H1 (cell line): ENCODE measurements around the gene COL26A1. TPM values are rescaled to one million over a fixed set of nuclear protein-coding genes. Genes with fewer than 3 reads are reported as not detected.
A peak's percentile ranks its signal among the peaks of the same experiment; 100 is the strongest.

Experiments
- CTCF ChIA-PET: fragments of 300-600 bp; sonication (Branson Sonifier 250); formaldehyde crosslinking; loops from one replicate; lab custom pipeline; 2021; ENCODE audit not compliant: partially characterized antibody; lab: Charles Lee
- POLR2A ChIA-PET: fragments of 300-600 bp; sonication (Branson Sonifier 250); formaldehyde crosslinking; loops from one replicate; lab custom pipeline; 2021; ENCODE audit warnings: inconsistent platforms; ENCODE audit not compliant: partially characterized antibody; lab: Charles Lee
- DNase-seq, 2 experiments: peaks; one replicate each; pipeline versions ENCODE4 v3.0.0 to v3.0.0-alpha.2; 2010 to 2022; ENCODE audit warnings: low spot score in 2 of 2, low read depth in 1 of 2, mixed read lengths in 1 of 2
- FAIRE-seq: peaks from 2 replicates; lab custom pipeline; 2011; peaks lifted over from hg19 to GRCh38; lab: Jason Lieb, UNC
- H2AFZ ChIP-seq: 2 replicates; pipeline ENCODE4 v1.8.1; 2012; ENCODE audit warnings: low read length, inconsistent platforms
- H2AK5ac ChIP-seq: 2 replicates; pipeline ENCODE4 v1.6.1; 2013; ENCODE audit warnings: low read depth, low read length
- H2BK120ac ChIP-seq: replicated peaks from 2 replicates; pipeline ENCODE3; 2013; ENCODE audit warnings: low read depth, low read length, inconsistent platforms
- H2BK12ac ChIP-seq: 2 replicates; pipeline ENCODE4 v1.6.1; 2013; ENCODE audit warnings: low read depth, low read length
- H2BK15ac ChIP-seq: 2 replicates; pipeline ENCODE4 v1.6.1; 2013; ENCODE audit warnings: low read length
- H2BK20ac ChIP-seq: 2 replicates; pipeline ENCODE4 v1.6.1; 2013; ENCODE audit warnings: low read length
- H2BK5ac ChIP-seq: 2 replicates; pipeline ENCODE4 v1.6.1; 2013; ENCODE audit warnings: low read depth, low read length
- H3K14ac ChIP-seq: 2 replicates; pipeline ENCODE4 v1.6.1; 2013; ENCODE audit warnings: inconsistent platforms; ENCODE audit not compliant: insufficient read length
- H3K18ac ChIP-seq: 2 replicates; pipeline ENCODE4 v1.6.1; 2013; ENCODE audit warnings: low read length; ENCODE audit errors: extremely low read depth
- H3K23ac ChIP-seq: 2 replicates; pipeline ENCODE4 v1.6.1; 2013; ENCODE audit warnings: inconsistent platforms; ENCODE audit not compliant: insufficient read length
- H3K23me2 ChIP-seq: 2 replicates; pipeline ENCODE4 v1.6.1; 2013; ENCODE audit warnings: low read depth, low read length
- H3K27ac ChIP-seq: 2 replicates; pipeline ENCODE4 v1.6.1; 2011; ENCODE audit warnings: low read depth, low read length, inconsistent platforms
- H3K27me3 ChIP-seq, 4 experiments: replicated peaks in 1 of 4; 1 replicate in 1 of 4; 2 replicates in 3 of 4; pipeline versions ENCODE4 v1.6.1 to v1.8.1; 2011 to 2013; ENCODE audit warnings: low read length in 3 of 4, mild to moderate bottlenecking in 3 of 4, inconsistent platforms in 2 of 4, mixed read lengths in 2 of 4, moderate library complexity in 1 of 4; ENCODE audit not compliant: control insufficient read depth in 3 of 4, insufficient read depth in 3 of 4; ENCODE audit errors: extremely low read depth in 1 of 4
- H3K36me3 ChIP-seq, 4 experiments: 2 replicates each; pipeline versions ENCODE4 v1.6.1 to v1.8.1; 2011 to 2013; ENCODE audit warnings: mild to moderate bottlenecking in 4 of 4, low read length in 3 of 4, moderate library complexity in 2 of 4, control low read depth in 1 of 4, inconsistent platforms in 1 of 4; ENCODE audit not compliant: insufficient read depth in 4 of 4, control insufficient read depth in 2 of 4
- H3K4ac ChIP-seq: replicated peaks from 2 replicates; pipeline ENCODE3; 2013; ENCODE audit warnings: low read length, low read depth, mixed read lengths, inconsistent platforms; ENCODE audit not compliant: insufficient read length
- H3K4me1 ChIP-seq, 4 experiments: replicated peaks in 1 of 4; 1 replicate in 1 of 4; 2 replicates in 3 of 4; pipeline versions ENCODE4 v1.6.1 to v1.8.1; 2011 to 2013; ENCODE audit warnings: low read length in 3 of 4, inconsistent platforms in 2 of 4, mixed read lengths in 1 of 4; ENCODE audit not compliant: insufficient read depth in 4 of 4, control insufficient read depth in 3 of 4
- H3K4me2 ChIP-seq, 2 experiments: 2 replicates each; pipeline versions ENCODE4 v1.6.1 to v1.8.1; 2011 to 2013; ENCODE audit warnings: low read depth in 2 of 2, low read length in 2 of 2, control low read depth in 1 of 2, inconsistent platforms in 1 of 2, mild to moderate bottlenecking in 1 of 2; ENCODE audit not compliant: insufficient read depth in 1 of 2
- H3K4me3 ChIP-seq, 4 experiments: fragments of 200-600, 300-600 bp in 1 of 4; sonication (generic), shearing (Covaris generic), sonication (Bioruptor Twin) in 1 of 4; 2 replicates each; pipeline versions ENCODE4 v1.5.1 to v1.8.1; 2011 to 2016; ENCODE audit warnings: low read length in 4 of 4, low read depth in 3 of 4, control low read depth in 2 of 4, inconsistent platforms in 2 of 4, mild to moderate bottlenecking in 2 of 4, mixed read lengths in 1 of 4, moderate library complexity in 1 of 4; ENCODE audit not compliant: insufficient read depth in 2 of 4; ENCODE audit errors: extremely low read depth in 1 of 4
- H3K56ac ChIP-seq: replicated peaks from 2 replicates; pipeline ENCODE3; 2013; ENCODE audit warnings: low read depth, mild to moderate bottlenecking, mixed read lengths, low read length, inconsistent platforms; ENCODE audit not compliant: insufficient read length
- H3K79me1 ChIP-seq: 2 replicates; pipeline ENCODE4 v1.6.1; 2013; ENCODE audit warnings: low read depth, low read length, control low read depth
- H3K79me2 ChIP-seq, 2 experiments: 2 replicates each; pipeline versions ENCODE4 v1.6.1 to v1.8.1; 2012 to 2013; ENCODE audit warnings: low read length in 2 of 2, mild to moderate bottlenecking in 2 of 2, inconsistent platforms in 1 of 2; ENCODE audit not compliant: insufficient read depth in 2 of 2, control insufficient read depth in 1 of 2
- H3K9ac ChIP-seq, 4 experiments: replicated peaks in 1 of 4; 1 replicate in 1 of 4; 2 replicates in 3 of 4; pipeline versions ENCODE4 v1.6.1 to v1.8.1; 2011 to 2013; ENCODE audit warnings: low read depth in 3 of 4, low read length in 3 of 4, control low read depth in 2 of 4, mild to moderate bottlenecking in 2 of 4, moderate library complexity in 2 of 4, inconsistent platforms in 1 of 4; ENCODE audit errors: extremely low read depth in 1 of 4
- H3K9me3 ChIP-seq, 2 experiments: 2 replicates each; pipeline versions ENCODE4 v1.6.1 to v1.8.1; 2012 to 2013; ENCODE audit warnings: mild to moderate bottlenecking in 2 of 2, moderate library complexity in 2 of 2, control low read depth in 1 of 2, inconsistent platforms in 1 of 2, low read depth in 1 of 2, low read length in 1 of 2, mixed read lengths in 1 of 2; ENCODE audit not compliant: insufficient read depth in 2 of 2
- H4K20me1 ChIP-seq, 2 experiments: replicated peaks in 1 of 2; 2 replicates each; pipeline versions ENCODE3 to v1.8.1; 2011 to 2013; ENCODE audit warnings: inconsistent platforms in 2 of 2, low read length in 2 of 2, mild to moderate bottlenecking in 1 of 2; ENCODE audit not compliant: insufficient read depth in 2 of 2, control insufficient read depth in 1 of 2
- H4K5ac ChIP-seq: 2 replicates; pipeline ENCODE4 v1.6.1; 2013; ENCODE audit warnings: low read length, low read depth, mixed read lengths, inconsistent platforms; ENCODE audit not compliant: insufficient read length
- H4K8ac ChIP-seq: 2 replicates; pipeline ENCODE4 v1.8.0; 2013; ENCODE audit warnings: mild to moderate bottlenecking, moderate library complexity, low read length, inconsistent platforms; ENCODE audit not compliant: insufficient read depth; ENCODE audit errors: extremely low read depth
- H4K91ac ChIP-seq: replicated peaks from 2 replicates; pipeline ENCODE3; 2013; ENCODE audit warnings: low read length, mixed read lengths, inconsistent platforms; ENCODE audit not compliant: insufficient read length
- NRF1 ChIP-seq: IDR thresholded peaks from 2 replicates; pipeline ENCODE4 v1.6.1; 2011; ENCODE audit warnings: mild to moderate bottlenecking, low read depth, low read length, improper control_type of control experiment
- RXRA ChIP-seq: IDR thresholded peaks from 2 replicates; pipeline ENCODE4 v1.6.1; 2011; ENCODE audit warnings: low read depth, mild to moderate bottlenecking, low read length, moderate library complexity; ENCODE audit not compliant: insufficient read depth
- TBP ChIP-seq: IDR thresholded peaks from 2 replicates; pipeline ENCODE4 v1.6.1; 2011; ENCODE audit warnings: low read depth, low read length, improper control_type of control experiment
- WGBS, 2 experiments: shearing (Covaris generic) in 1 of 2; methylation state at CpG; one replicate each; pipeline versions ENCODE4 v1.1.6 to v1.1.7; 2013 to 2015; ENCODE audit warnings: low lambda C conversion rate in 2 of 2, mixed read lengths in 2 of 2, inconsistent platforms in 1 of 2, low coverage in 1 of 2, missing lambda C conversion rate in 1 of 2; ENCODE audit not compliant: insufficient replicate concordance in 2 of 2, insufficient coverage in 1 of 2, insufficient read length in 1 of 2; ENCODE audit errors: extremely low coverage in 1 of 2, missing lambda C conversion rate in 1 of 2; 5-methylcytosine and 5-hydroxymethylcytosine counted together
- polyA plus RNA-seq, 7 experiments: library from polyadenylated mRNA; depleted of rRNA in 3 of 7; stranded (reverse) in 5 of 7; unstranded in 2 of 7; fragments of >200 nt in 5 of 7; fragments of 200-250 nt in 2 of 7; gene quantifications; 1 replicate in 5 of 7; 2 replicates in 1 of 7; 4 replicates in 1 of 7; pipeline versions ENCODE4 v1.2.1 to v1.2.3, GENCODE V29; 2011 to 2013; ENCODE audit warnings: missing spikeins in 2 of 7, mixed read lengths in 2 of 7
- total RNA-seq: library from RNA; stranded (reverse); fragmentation: NEBNext Ultra II Directional; extraction: Animal tissue kit (Norgen Biotek cat#: 25700); gene quantifications from 2 replicates; pipeline ENCODE4 v1.2.1, GENCODE V29; 2021

The COL26A1 gene
- total and polyA plus RNA-seq, 2 of the 8 experiments (the other 6 are each of a cell fraction or from before 2014, with no cell fraction given), result 51.1 to 68.8 TPM

DNA sequence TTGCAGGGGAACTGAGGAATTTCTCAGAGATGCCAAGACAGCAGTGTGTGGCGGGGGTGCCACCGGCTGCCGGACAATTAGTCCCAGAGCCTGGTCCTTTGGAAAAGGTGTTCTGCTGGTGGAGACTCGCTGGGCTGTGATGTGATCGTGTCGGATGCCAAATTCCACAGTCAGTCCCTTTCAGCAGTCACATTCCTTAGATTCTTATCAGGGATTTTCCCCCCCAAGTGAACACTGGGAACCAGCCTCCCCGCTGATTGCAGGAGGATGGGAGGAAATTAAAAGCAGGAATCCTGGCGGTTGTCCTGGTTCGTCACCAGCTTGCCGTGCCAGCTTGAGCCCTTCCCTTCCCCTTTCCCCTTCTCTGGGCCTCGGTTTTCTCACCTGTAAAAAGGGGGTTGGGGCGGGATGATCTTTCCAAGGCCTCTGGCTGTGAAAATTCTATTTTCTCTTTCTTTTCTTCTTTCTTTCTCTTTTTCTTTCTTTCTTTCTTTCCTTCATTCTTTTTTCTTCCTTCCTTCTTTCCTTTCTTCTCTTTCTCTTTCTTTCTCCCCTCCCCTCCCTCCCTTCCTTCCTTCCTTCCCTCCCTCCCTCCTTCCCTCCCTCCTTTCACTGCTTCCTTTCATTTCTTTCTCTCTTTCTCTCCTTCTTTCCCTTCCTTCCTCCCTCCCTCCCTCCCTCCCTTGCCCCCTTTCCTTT lies 39.6 kb downstream of the COL26A1 start:
- no peak overlapping the region for H3K14ac ChIP-seq
- no peaks in the 10 kb centered on the region for H3K9me3 ChIP-seq
- H3K4ac ChIP-seq, result no peak overlapping the region
- peak overlapping the region in 2 of 4 experiments; percentile 8 to 37; a peak in 4 of 8 replicates for H3K4me3 ChIP-seq
- peaks cover 3% of the 10 kb centered on the region for H3K79me1 ChIP-seq
- peak overlapping the region; percentile 52 for H4K5ac ChIP-seq
- H2BK12ac ChIP-seq, result peak overlapping the region; percentile 97
- DNase-seq, result peak; percentile 79
- H3K56ac ChIP-seq, result no peak overlapping the region
- H3K18ac ChIP-seq, result no peak overlapping the region; the same call in 1 of the 2 replicates
- 7% methylated on average over 11 of the region's 12 CpGs; no CpG with 5 or more reads in 1 of the 2 experiments for whole genome bisulfite sequencing, 2 experiments
- H2BK5ac ChIP-seq, result peak overlapping the region; percentile 96
- peak; percentile 99 for FAIRE-seq
- POLR2A ChIA-PET, result interaction anchor here (0.6 to 3.6 kb wide), 6 partner anchors 9 to 177 kb away, joined by 3 to 18 read pairs (median 4); no protein-coding TSS in a partner anchor
- H3K4me1 ChIP-seq, result peaks cover 12 to 25% (median 15%) of the 10 kb centered on the region in 4 experiments
- no peak overlapping the region for H2AFZ ChIP-seq
- peak overlapping the region in 2 of 4 experiments; percentile 14 to 29; a peak in 1 of 7 replicates for H3K9ac ChIP-seq
- no peak overlapping the region for H2BK15ac ChIP-seq
- peak overlapping the region; percentile 35 to 61 for H3K4me2 ChIP-seq
- H2BK120ac ChIP-seq, result no peak overlapping the region
- no peaks in the 10 kb centered on the region for H3K36me3 ChIP-seq
- H4K20me1 ChIP-seq, result no peaks in the 10 kb centered on the region
- H3K27me3 ChIP-seq, result no peaks in the 10 kb centered on the region
- no peak overlapping the region for H3K23ac ChIP-seq
- peak overlapping the region; percentile 92 for H4K91ac ChIP-seq
- no peak overlapping the region for H4K8ac ChIP-seq
- H3K79me2 ChIP-seq, result peaks cover 0 to 17% of the 10 kb centered on the region in 2 experiments; a peak in 2 of 4 replicates
- peak overlapping the region; percentile 98; the same call in 1 of the 2 replicates for H2AK5ac ChIP-seq
- H3K27ac ChIP-seq, result peak overlapping the region; percentile 66
- peak overlapping the region; percentile 78; the same call in 1 of the 2 replicates for H2BK20ac ChIP-seq
- H3K23me2 ChIP-seq, result no peaks in the 10 kb centered on the region
- CTCF ChIA-PET, result interaction anchor here (0.7 to 32.6 kb wide), 5 partner anchors 9 to 106 kb away, joined by 3 to 728 read pairs (median 5); partner anchors contain the start of gene COL26A1
- TF ChIP-seq NRF1 (no peak), TBP (peak; percentile 52), RXRA (no peak)
